Activated CD8-positive, alpha-beta memory T cell treated with anti-CD3 and anti-CD28 coated beads, Interleukin-2, amount 50 U/mL, for 4 hours (primary cell): Measurements from ENCODE around the gene DDX3Y.

Experiments used
- DNase-seq: peaks from one replicate; pipeline ENCODE4 v3.0.0-alpha.2; 2020

Gene DDX3Y

GRCh38 chrY:12904618-12905516, at the start of gene DDX3Y:
TSS of gene DDX3Y (plus strand) at chrY:12904868. CDS start at chrY:12904937, 69 bp downstream.
- no peak for DNase-seq

GRCh38 chrY:12855791-12856275, 48.8 kb upstream of the DDX3Y start:
- no peak for DNase-seq

GRCh38 chrY:12867960-12868359, 36.7 kb upstream of the DDX3Y start:
- DNase-seq, result no peak

- no peak for DNase-seq
These were observed 7.7 kb upstream of the DDX3Y start for GRCh38 chrY:12896973-12897372.

- DNase-seq, result no peak
These were observed 6.1 kb upstream of the DDX3Y start for GRCh38 chrY:12898604-12899003.

GRCh38 chrY:12905517-12905872, 827 bp downstream of the DDX3Y start:
- DNase-seq, result no peak

GRCh38 chrY:12905895-12906294, 1.2 kb downstream of the DDX3Y start:
- no peak for DNase-seq

- DNase-seq, result no peak
These were observed 8.9 kb downstream of the DDX3Y start for GRCh38 chrY:12913541-12913940.

GRCh38 chrY:12928043-12928442, 23.4 kb downstream of the DDX3Y start:
- no peak for DNase-seq

GRCh38 chrY:12941725-12942687, 37.3 kb downstream of the DDX3Y start:
- DNase-seq, result no peak
